ENCODE measurements around the gene RRP15. TPM values are rescaled to one million over a fixed set of nuclear protein-coding genes. Genes with fewer than 3 reads are reported as not detected.
A peak's percentile ranks its signal among the peaks of the same experiment; 100 is the strongest.

The RRP15 gene
- total RNA-seq, 1 experiment from 2014 or later: 83.1 TPM

GRCh38 chr1:218324226-218324580, 39.1 kb downstream of the RRP15 start:
- TF ChIP-seq, protein P1, sequence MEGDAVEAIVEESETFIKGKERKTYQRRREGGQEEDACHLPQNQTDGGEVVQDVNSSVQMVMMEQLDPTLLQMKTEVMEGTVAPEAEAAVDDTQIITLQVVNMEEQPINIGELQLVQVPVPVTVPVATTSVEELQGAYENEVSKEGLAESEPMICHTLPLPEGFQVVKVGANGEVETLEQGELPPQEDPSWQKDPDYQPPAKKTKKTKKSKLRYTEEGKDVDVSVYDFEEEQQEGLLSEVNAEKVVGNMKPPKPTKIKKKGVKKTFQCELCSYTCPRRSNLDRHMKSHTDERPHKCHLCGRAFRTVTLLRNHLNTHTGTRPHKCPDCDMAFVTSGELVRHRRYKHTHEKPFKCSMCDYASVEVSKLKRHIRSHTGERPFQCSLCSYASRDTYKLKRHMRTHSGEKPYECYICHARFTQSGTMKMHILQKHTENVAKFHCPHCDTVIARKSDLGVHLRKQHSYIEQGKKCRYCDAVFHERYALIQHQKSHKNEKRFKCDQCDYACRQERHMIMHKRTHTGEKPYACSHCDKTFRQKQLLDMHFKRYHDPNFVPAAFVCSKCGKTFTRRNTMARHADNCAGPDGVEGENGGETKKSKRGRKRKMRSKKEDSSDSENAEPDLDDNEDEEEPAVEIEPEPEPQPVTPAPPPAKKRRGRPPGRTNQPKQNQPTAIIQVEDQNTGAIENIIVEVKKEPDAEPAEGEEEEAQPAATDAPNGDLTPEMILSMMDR (IDR thresholded peaks at IDR 0.05; ENCODE audit: unreplicated experiment): no peak
- no peaks in the 10 kb centered on the region for H3K9me3 Mint-ChIP-seq (ENCODE audit: unreplicated experiment)
- intact Hi-C loops (cut with micrococcal nuclease): no loop called here
- DNase-seq (ENCODE audit: unreplicated experiment): no peak
- POLR2A ChIA-PET: interaction anchor here (0.6 kb wide), 1 partner anchor 1478 kb away, joined by 4 read pairs; no protein-coding TSS in a partner anchor
- H3K36me3 Mint-ChIP-seq (ENCODE audit: insufficient read depth, unreplicated experiment): peaks cover 50% of the 10 kb centered on the region
- H3K27ac Mint-ChIP-seq (ENCODE audit: low read depth, unreplicated experiment): no peak overlapping the region
- no TSS peak for BruUV-seq (replicated peaks)
- H3K27me3 Mint-ChIP-seq (ENCODE audit: insufficient read depth, unreplicated experiment): no peaks in the 10 kb centered on the region
- H3K4me1 Mint-ChIP-seq (ENCODE audit: insufficient read depth, unreplicated experiment): no peaks in the 10 kb centered on the region
- H3K4me3 Mint-ChIP-seq (ENCODE audit: unreplicated experiment): no peak overlapping the region
- CTCF ChIA-PET: interaction anchor here (0.6 to 1.0 kb wide), 2 partner anchors 10 to 1242 kb away, joined by 3 to 4 read pairs; no protein-coding TSS in a partner anchor

GRCh38 chr1:218328769-218329168, 43.7 kb downstream of the RRP15 start:
- ChIA-PET POLR2A (interaction anchor here (0.6 kb wide), 1 partner anchor 8 kb away, joined by 3 read pairs; no protein-coding TSS in a partner anchor), CTCF (interaction anchor here (0.6 to 5.5 kb wide), 41 partner anchors 8 to 1484 kb away, joined by 3 to 98 read pairs (median 4); partner anchors contain the start of gene TGFB2)
- H3K4me1 Mint-ChIP-seq (ENCODE audit: insufficient read depth, unreplicated experiment): no peaks in the 10 kb centered on the region
- peaks cover 62% of the 10 kb centered on the region for H3K36me3 Mint-ChIP-seq (ENCODE audit: insufficient read depth, unreplicated experiment)
- H3K27ac Mint-ChIP-seq (ENCODE audit: low read depth, unreplicated experiment): no peak overlapping the region
- intact Hi-C loops (cut with micrococcal nuclease): no loop called here
- no TSS peak for BruUV-seq (replicated peaks)
- H3K9me3 Mint-ChIP-seq (ENCODE audit: unreplicated experiment): no peaks in the 10 kb centered on the region
- DNase-seq (ENCODE audit: unreplicated experiment): no peak
- H3K4me3 Mint-ChIP-seq (ENCODE audit: unreplicated experiment): no peak overlapping the region
- TF ChIP-seq, protein P1 (IDR thresholded peaks at IDR 0.05; ENCODE audit: unreplicated experiment): no peak
- no peaks in the 10 kb centered on the region for H3K27me3 Mint-ChIP-seq (ENCODE audit: insufficient read depth, unreplicated experiment)

DNA sequence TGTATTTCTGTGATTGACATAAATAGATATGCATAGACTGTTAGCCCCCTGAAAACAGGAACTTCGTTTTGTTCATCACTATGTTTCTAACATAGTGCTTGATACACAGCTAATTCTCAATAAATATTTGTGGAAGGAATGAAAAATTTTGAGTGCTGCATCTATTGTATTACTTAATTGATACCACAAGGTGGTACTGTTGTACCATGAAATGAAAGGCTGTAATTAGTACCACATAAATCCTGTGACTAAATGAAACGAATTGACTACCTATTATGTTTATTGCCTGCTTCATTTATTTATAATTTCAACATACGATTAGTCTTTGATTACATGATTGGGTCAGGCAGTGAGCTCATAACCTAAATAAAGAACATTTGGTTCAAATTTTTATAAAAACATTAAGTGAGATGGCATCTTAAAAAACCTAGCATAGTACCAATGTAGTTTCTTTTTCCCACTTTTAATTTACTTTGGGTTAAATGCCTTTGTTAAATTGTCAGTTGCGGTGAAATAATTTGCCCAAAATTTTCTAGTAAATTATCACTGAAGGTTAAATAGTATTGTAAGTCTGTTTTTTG, 45.0 kb downstream of the RRP15 start:
- Mint-ChIP-seq H3K4me3 (ENCODE audit: unreplicated experiment) (no peak overlapping the region), H3K27ac (ENCODE audit: low read depth, unreplicated experiment) (peak overlapping the region; percentile 55), H3K27me3 (ENCODE audit: insufficient read depth, unreplicated experiment) (no peaks in the 10 kb centered on the region), H3K9me3 (ENCODE audit: unreplicated experiment) (no peaks in the 10 kb centered on the region), H3K36me3 (ENCODE audit: insufficient read depth, unreplicated experiment) (peaks cover 50% of the 10 kb centered on the region), H3K4me1 (ENCODE audit: insufficient read depth, unreplicated experiment) (no peaks in the 10 kb centered on the region)
- CTCF ChIA-PET: interaction anchor here (0.5 to 5.5 kb wide), 75 partner anchors 8 to 1886 kb away, joined by 3 to 98 read pairs (median 4); partner anchors contain the start of gene TGFB2
- POLR2A ChIA-PET: interaction anchor here (0.6 to 1.6 kb wide), 6 partner anchors 130 to 1482 kb away, joined by 3 to 5 read pairs (median 4); no protein-coding TSS in a partner anchor
- no TSS peak for BruUV-seq (replicated peaks)
- intact Hi-C loops (cut with micrococcal nuclease): loop anchor here (1.0 kb wide), 7 partner anchors 737 to 1482 kb away; no protein-coding TSS in a partner anchor
- peak; percentile 67 for DNase-seq (ENCODE audit: unreplicated experiment)
- TF ChIP-seq, protein P1 (IDR thresholded peaks at IDR 0.05; ENCODE audit: unreplicated experiment): peak; percentile 84

GRCh38 chr1:218332416-218332815, 47.3 kb downstream of the RRP15 start:
- Mint-ChIP-seq H3K27me3 (ENCODE audit: insufficient read depth, unreplicated experiment) (no peaks in the 10 kb centered on the region), H3K4me1 (ENCODE audit: insufficient read depth, unreplicated experiment) (no peaks in the 10 kb centered on the region), H3K4me3 (ENCODE audit: unreplicated experiment) (no peak overlapping the region), H3K9me3 (ENCODE audit: unreplicated experiment) (no peaks in the 10 kb centered on the region), H3K27ac (ENCODE audit: low read depth, unreplicated experiment) (no peak overlapping the region), H3K36me3 (ENCODE audit: insufficient read depth, unreplicated experiment) (peaks cover 41% of the 10 kb centered on the region)
- CTCF ChIA-PET: interaction anchor here (0.6 to 5.5 kb wide), 5 partner anchors 11 to 1481 kb away, joined by 3 to 98 read pairs (median 4); no protein-coding TSS in a partner anchor
- POLR2A ChIA-PET: interaction anchor here (0.8 kb wide), 1 partner anchor 732 kb away, joined by 5 read pairs; no protein-coding TSS in a partner anchor
- DNase-seq (ENCODE audit: unreplicated experiment): no peak
- TF ChIP-seq, protein P1 (IDR thresholded peaks at IDR 0.05; ENCODE audit: unreplicated experiment): no peak
- no TSS peak for BruUV-seq (replicated peaks)
- intact Hi-C loops (cut with micrococcal nuclease): no loop called here
